Neural cell (in vitro differentiated cells): Measurements from ENCODE around the gene SPDYE16. TPM values are rescaled to one million over a fixed set of nuclear protein-coding genes. Genes with fewer than 3 reads are reported as not detected.
"Not testable (repeated sequence)": the region's sequence is repeated elsewhere in the genome, so short reads cannot be mapped to it uniquely, and the experiment has no call there.

ENCODE experiments used
- H2AFZ ChIP-seq: fragments of 200-600, 300-800 bp; sonication (generic), shearing (Covaris generic); 2 replicates; pipeline ENCODE4 v1.6.0; 2014; ENCODE audit warnings: low read depth, mild to moderate bottlenecking, antibody characterized with exemption, low read length, moderate library complexity
- H3F3A ChIP-seq: fragments of 200-600 bp; shearing (Covaris generic); 2 replicates; pipeline ENCODE4 v1.6.1; 2016; ENCODE audit warnings: mild to moderate bottlenecking, moderate library complexity, mixed read lengths, antibody characterized with exemption, low read length; ENCODE audit not compliant: insufficient read depth, poor library complexity, severe bottlenecking
- H3K27ac ChIP-seq: fragments of 200-600, 300-800 bp; sonication (generic), shearing (Covaris generic); 2 replicates; pipeline ENCODE4 v1.5.1; 2014; ENCODE audit warnings: mild to moderate bottlenecking, low read length, moderate library complexity
- H3K27me3 ChIP-seq: fragments of 300-800, 200-600 bp; sonication (generic), shearing (Covaris generic); 2 replicates; pipeline ENCODE4 v1.6.0; 2014; ENCODE audit warnings: mild to moderate bottlenecking, low read depth, low read length, moderate library complexity; ENCODE audit not compliant: insufficient read depth
- H3K36me3 ChIP-seq: fragments of 300-800, 200-600 bp; sonication (generic), shearing (Covaris generic); 2 replicates; pipeline ENCODE4 v1.5.1; 2014; ENCODE audit warnings: mild to moderate bottlenecking, antibody characterized with exemption, low read length, moderate library complexity; ENCODE audit not compliant: insufficient read depth
- H3K4me2 ChIP-seq: fragments of 300-800, 200-600 bp; sonication (generic), shearing (Covaris generic); 2 replicates; pipeline ENCODE4 v1.6.0; 2014; ENCODE audit warnings: mild to moderate bottlenecking, low read length
- H3K4me3 ChIP-seq: fragments of 300-800, 200-600 bp; sonication (generic), shearing (Covaris generic); 2 replicates; pipeline ENCODE4 v1.5.1; 2014; ENCODE audit warnings: mild to moderate bottlenecking, low read length, moderate library complexity
- H3K79me2 ChIP-seq: fragments of 200-600 bp; shearing (Covaris generic); replicated peaks from 2 replicates; pipeline ENCODE4 v1.6.0; 2014; ENCODE audit warnings: mild to moderate bottlenecking, low read length, moderate library complexity; ENCODE audit not compliant: insufficient read depth
- H3K9ac ChIP-seq: fragments of 300-800, 200-600 bp; sonication (generic), shearing (Covaris generic); 2 replicates; pipeline ENCODE4 v1.6.1; 2016; ENCODE audit warnings: mild to moderate bottlenecking, low read length, mixed read lengths
- H3K9me2 ChIP-seq: fragments of 200-600 bp; shearing (Covaris generic); 2 replicates; pipeline ENCODE4 v1.6.1; 2016; ENCODE audit warnings: mild to moderate bottlenecking, low read length, mixed read lengths; ENCODE audit not compliant: insufficient read depth
- H3K9me3 ChIP-seq: fragments of 200-600, 300-800 bp; sonication (generic), shearing (Covaris generic); 2 replicates; pipeline ENCODE4 v1.6.1; 2016; ENCODE audit warnings: mild to moderate bottlenecking, mixed run types, low read length, moderate library complexity, mixed read lengths
- H4K20me1 ChIP-seq: fragments of 200-600 bp; shearing (Covaris generic); 2 replicates; pipeline ENCODE4 v1.6.1; 2016; ENCODE audit warnings: mild to moderate bottlenecking, mixed run types; ENCODE audit not compliant: insufficient read depth
- polyA minus RNA-seq: library from RNA; depleted of rRNA, polyadenylated mRNA; stranded (reverse); fragments of >200 nt; gene quantifications from 2 replicates; pipeline ENCODE4 v1.2.3, GENCODE V29; 2014
- polyA plus RNA-seq: library from polyadenylated mRNA; depleted of rRNA; stranded (reverse); fragments of >200 nt; gene quantifications from 2 replicates; pipeline ENCODE4 v1.2.3, GENCODE V29; 2014

The SPDYE16 gene, protein sequence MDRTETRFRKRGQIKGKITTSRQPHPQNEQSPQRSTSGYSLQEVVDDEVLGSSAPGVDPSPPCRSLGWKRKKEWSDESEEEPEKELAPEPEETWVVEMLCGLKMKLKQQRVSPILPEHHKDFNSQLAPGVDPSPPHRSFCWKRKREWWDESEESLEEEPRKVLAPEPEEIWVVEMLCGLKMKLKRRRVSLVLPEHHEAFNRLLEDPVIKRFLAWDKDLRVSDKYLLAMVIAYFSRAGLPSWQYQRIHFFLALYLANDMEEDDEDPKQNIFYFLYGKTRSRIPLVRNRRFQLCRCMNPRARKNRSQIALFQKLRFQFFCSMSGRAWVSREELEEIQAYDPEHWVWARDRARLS
- 0.81 and 1.2 TPM in 2 replicates for polyA plus RNA-seq
- 0.35 TPM in 1 of 2 replicates, not detected in the other for polyA minus RNA-seq

DNA sequence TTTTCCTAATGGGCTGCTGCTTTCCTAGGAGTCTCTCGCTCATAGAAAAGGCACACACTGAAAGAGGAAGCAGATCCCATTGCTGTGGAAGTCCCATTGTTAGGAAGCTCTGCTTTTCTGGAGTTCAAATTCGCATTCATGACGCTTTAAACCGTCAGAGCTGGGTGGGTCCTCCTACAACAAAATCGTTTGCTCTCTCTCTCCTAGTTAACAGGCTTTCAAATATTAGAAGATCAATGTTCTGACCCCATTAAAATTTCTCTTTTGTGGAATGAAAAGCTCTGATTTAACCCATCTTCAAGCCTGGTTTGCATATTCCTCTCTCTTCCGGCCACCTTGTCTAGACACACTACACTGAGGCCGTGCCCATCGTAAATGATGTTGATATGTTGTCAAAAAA is at the start of gene SPDYE16:
TSS of gene SPDYE16 (minus strand) at position 101 of the 400 bp plus-strand sequence. CDS start 1,838 bp downstream, outside the sequence.
- H3K9me2 ChIP-seq, H3K9me3 ChIP-seq, H4K20me1 ChIP-seq, H3K27me3 ChIP-seq, H3K4me2 ChIP-seq, H3K79me2 ChIP-seq, H3K36me3 ChIP-seq, H3K9ac ChIP-seq, H3F3A ChIP-seq, H2AFZ ChIP-seq, H3K27ac ChIP-seq, H3K4me3 ChIP-seq: not testable (repeated sequence)

DNA sequence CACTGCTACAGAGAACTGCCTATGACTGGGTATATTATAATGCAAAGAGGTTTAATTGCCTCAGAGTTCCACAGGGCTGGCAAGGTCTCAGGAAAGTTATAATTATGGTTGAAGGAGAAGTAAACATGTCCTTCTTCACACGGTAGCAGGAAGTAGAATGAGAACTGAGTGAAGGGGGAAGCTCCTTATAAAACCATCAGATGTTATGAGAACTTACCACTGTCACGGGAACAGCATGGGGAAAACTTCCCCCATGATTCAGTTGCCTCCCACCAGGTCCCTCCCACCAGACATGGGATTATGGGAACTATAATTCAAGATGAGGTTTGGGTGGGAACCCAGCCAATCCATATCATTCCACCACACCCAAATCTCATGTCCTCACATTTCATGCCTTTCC is 49.6 kb upstream of the SPDYE16 start:
- not testable (repeated sequence) for H3K9me3 ChIP-seq, H2AFZ ChIP-seq, H4K20me1 ChIP-seq, H3K27me3 ChIP-seq, H3K36me3 ChIP-seq, H3K79me2 ChIP-seq, H3F3A ChIP-seq, H3K4me2 ChIP-seq, H3K27ac ChIP-seq, H3K9me2 ChIP-seq, H3K4me3 ChIP-seq, H3K9ac ChIP-seq

DNA sequence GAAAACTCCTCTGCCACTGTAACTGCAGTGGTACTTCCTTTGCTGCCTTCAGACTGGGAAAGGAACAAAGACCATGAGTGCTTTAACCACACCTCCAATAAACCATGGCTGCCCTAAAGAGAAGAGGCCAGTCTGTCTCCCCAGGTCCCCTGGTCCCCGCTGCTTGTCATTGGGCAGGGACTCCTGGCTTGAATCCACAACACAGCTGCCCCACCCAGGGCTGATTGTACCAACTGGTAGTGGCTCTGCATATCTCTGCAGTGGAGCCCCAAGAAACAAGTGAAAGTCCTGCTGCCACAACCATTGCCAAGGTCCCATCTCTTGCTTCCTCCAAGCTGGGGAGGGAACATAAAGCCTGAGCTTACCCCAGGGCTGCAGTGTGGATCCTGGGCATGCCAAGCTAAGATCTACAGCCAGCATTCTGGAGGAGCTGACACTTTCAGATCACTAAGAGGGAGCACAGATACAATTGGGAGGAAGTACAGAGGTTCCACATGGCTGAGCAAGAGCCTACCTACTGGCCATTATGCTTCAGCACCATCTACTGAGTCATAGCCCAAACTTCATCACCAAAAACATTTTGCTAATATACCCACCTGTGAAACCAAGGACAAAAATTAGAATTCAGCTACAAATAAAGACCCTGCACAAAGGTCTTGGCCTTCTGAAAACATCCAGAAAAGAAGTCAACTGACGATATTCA is 48.7 kb upstream of the SPDYE16 start:
- H4K20me1 ChIP-seq, H3K4me2 ChIP-seq, H3K9me3 ChIP-seq, H2AFZ ChIP-seq, H3K27ac ChIP-seq, H3K4me3 ChIP-seq, H3K9me2 ChIP-seq, H3K79me2 ChIP-seq, H3K27me3 ChIP-seq, H3K36me3 ChIP-seq, H3F3A ChIP-seq, H3K9ac ChIP-seq: not testable (repeated sequence)

DNA sequence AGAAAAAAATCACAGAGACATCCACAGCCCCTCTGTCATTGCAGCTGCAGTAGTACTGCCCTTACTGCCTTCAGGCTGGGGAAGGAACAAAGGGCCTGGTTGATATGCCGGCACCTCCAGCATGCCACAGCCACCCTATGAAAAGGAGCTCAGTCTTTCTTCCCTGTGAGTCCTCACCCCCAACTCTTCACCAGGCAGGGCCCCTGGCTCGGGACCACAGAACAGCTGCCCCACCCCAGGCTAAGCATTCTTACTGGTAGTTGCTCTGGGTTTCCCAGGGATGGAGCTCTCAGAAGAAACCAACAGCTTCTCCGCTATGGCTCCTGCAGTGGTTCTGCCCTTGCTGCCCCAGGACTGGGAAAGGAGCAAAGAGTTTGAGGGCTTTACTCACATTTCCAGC is 47.9 kb upstream of the SPDYE16 start:
- not testable (repeated sequence) for H3K79me2 ChIP-seq, H3F3A ChIP-seq, H2AFZ ChIP-seq, H3K27me3 ChIP-seq, H3K27ac ChIP-seq, H3K9me3 ChIP-seq, H3K4me3 ChIP-seq, H4K20me1 ChIP-seq, H3K9me2 ChIP-seq, H3K4me2 ChIP-seq, H3K36me3 ChIP-seq, H3K9ac ChIP-seq

DNA sequence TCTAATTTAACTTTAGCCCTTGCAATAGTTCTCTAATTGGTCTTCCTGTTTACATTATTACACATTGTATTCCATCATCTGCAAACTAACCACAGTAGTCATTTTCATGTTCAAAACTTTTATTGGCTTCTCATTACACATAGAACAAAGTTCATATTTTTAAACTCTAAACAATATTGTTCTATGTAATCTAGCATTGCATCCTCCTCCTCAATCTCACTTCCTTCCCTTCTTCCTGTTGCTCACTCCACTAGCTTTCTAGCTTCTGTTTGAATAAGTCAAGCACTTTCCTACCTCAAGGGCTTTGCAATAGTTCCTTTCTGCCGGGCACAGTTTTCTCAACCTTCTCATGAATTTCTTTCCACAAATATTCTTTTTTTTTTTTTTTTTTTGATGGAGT is 45.5 kb upstream of the SPDYE16 start:
- not testable (repeated sequence) for H2AFZ ChIP-seq, H3K27me3 ChIP-seq, H4K20me1 ChIP-seq, H3K79me2 ChIP-seq, H3K36me3 ChIP-seq, H3K9me3 ChIP-seq, H3F3A ChIP-seq, H3K9ac ChIP-seq, H3K9me2 ChIP-seq, H3K4me3 ChIP-seq, H3K4me2 ChIP-seq, H3K27ac ChIP-seq

DNA sequence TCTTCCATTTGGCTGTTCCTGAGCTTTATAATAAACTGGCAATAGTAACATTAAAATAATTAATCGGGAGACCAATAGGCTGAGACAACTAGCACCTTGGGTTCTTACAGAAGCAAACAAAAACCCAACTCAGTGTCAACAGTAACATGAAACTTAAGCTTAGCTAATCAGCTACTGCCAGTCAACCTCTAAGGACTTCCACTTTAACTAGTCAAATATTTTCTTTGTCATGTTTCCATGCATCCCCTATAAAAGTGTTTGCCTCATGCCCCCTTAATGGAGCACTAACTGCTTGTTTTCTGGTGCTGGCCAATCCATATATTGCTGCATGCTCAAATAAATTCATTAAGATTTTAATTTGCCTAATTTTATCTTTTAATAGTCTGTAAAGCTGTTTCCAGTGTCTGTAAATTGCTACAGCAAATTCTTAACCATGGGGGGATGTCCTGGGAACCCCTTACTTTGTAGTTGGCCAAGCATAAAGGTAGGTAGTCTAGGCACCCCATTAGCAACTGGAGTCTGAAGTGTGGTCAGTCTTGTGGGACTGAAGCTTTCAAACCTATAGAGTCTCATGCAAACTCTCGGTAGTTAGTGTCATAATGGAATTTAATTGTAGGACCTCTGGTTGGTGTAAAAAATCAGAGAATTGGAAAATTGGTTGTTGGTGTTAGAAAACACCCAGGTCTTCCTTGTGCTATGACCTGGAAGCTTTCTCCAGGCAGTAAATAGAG is 43.7 kb upstream of the SPDYE16 start:
- H3K4me3 ChIP-seq, H3K4me2 ChIP-seq, H3F3A ChIP-seq, H3K79me2 ChIP-seq, H2AFZ ChIP-seq, H3K36me3 ChIP-seq, H3K9ac ChIP-seq, H3K27ac ChIP-seq, H3K9me3 ChIP-seq, H3K27me3 ChIP-seq, H3K9me2 ChIP-seq, H4K20me1 ChIP-seq: not testable (repeated sequence)

DNA sequence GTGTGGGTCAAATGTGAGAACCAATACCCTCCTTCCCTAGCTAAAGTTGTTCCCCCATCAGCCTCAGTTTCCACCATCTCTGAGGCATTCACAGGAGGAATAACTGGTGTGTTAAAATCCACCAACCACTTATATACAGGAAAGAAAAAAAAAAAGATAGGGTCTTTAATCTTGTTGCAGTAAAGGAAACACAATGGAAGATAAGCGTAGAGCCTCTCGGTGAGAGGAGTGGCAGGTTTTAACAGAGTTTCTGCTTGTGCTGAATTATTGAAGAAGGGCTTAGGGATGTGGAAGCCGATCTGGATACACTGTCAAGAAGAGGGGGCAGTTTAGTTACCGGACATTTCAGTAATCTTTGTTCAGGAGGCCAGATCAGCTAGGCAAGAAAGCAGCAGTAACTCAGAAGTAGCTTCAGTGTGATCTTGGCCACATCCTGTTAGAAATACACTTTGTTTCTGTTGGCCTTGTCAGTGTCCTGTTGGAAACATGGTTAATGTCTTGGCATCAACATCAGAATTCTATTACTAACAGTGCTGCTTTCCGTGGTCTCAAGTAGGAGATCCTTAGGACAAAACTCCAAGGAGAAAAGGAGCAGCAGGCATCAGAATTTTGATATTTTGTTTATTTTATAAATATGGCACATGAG is 40.7 kb upstream of the SPDYE16 start:
- H3K27ac ChIP-seq, H3K4me2 ChIP-seq: not testable (repeated sequence)

More for the DNA sequence above, 40.7 kb upstream of the SPDYE16 start:
- not testable (repeated sequence) for H3K9ac ChIP-seq, H3K4me3 ChIP-seq, H2AFZ ChIP-seq, H3F3A ChIP-seq, H3K79me2 ChIP-seq, H3K36me3 ChIP-seq, H3K9me2 ChIP-seq, H3K27me3 ChIP-seq, H4K20me1 ChIP-seq, H3K9me3 ChIP-seq
